H9 (cell line): ENCODE data around the gene ABCG1. TPM values are rescaled to one million over a fixed set of nuclear protein-coding genes. Genes with fewer than 3 reads are reported as not detected.

Experiments used
- DNase-seq: peaks from one replicate; pipeline ENCODE4 v3.0.0-alpha.2; 2017
- H2AFZ ChIP-seq: one replicate; pipeline ENCODE4 v1.6.1; 2013; ENCODE audit warnings: mild to moderate bottlenecking, low read length, control low read depth, moderate library complexity
- H2AK5ac ChIP-seq: 2 replicates; pipeline ENCODE4 v1.6.1; 2013; ENCODE audit warnings: low read length, control low read depth, mixed read lengths; ENCODE audit not compliant: insufficient read length
- H2BK120ac ChIP-seq: one replicate; pipeline ENCODE4 v1.6.1; 2013; ENCODE audit warnings: low read depth, mild to moderate bottlenecking, low read length, control low read depth, inconsistent platforms; ENCODE audit not compliant: poor library complexity, severe bottlenecking
- H2BK12ac ChIP-seq: 2 replicates; pipeline ENCODE4 v1.6.1; 2013; ENCODE audit warnings: low read length, control low read depth, mixed read lengths, low read depth; ENCODE audit not compliant: insufficient read length
- H2BK15ac ChIP-seq: 2 replicates; pipeline ENCODE4 v1.6.1; 2013; ENCODE audit warnings: low read depth, low read length, control low read depth
- H2BK20ac ChIP-seq: one replicate; pipeline ENCODE4 v1.6.1; 2013; ENCODE audit warnings: low read depth, mild to moderate bottlenecking, low read length, control low read depth, inconsistent platforms; ENCODE audit not compliant: poor library complexity, severe bottlenecking
- H2BK5ac ChIP-seq: 2 replicates; pipeline ENCODE4 v1.6.1; 2013; ENCODE audit warnings: low read length, control low read depth, mixed read lengths; ENCODE audit not compliant: insufficient read length
- H3K14ac ChIP-seq: 2 replicates; pipeline ENCODE4 v1.6.1; 2013; ENCODE audit warnings: low read length, control low read depth; ENCODE audit not compliant: insufficient read depth
- H3K18ac ChIP-seq: 2 replicates; pipeline ENCODE4 v1.6.1; 2013; ENCODE audit warnings: low read depth, mild to moderate bottlenecking, mixed read lengths, low read length, control low read depth; ENCODE audit not compliant: insufficient read length
- H3K23ac ChIP-seq: 2 replicates; pipeline ENCODE4 v1.6.1; 2013; ENCODE audit warnings: low read length, control low read depth, mixed read lengths, low read depth; ENCODE audit not compliant: insufficient read length
- H3K23me2 ChIP-seq: 2 replicates; pipeline ENCODE4 v1.6.1; 2013; ENCODE audit warnings: low read depth, mild to moderate bottlenecking, mixed read lengths, low read length, control low read depth; ENCODE audit not compliant: insufficient read length, poor library complexity, severe bottlenecking
- H3K27ac ChIP-seq: 2 replicates; pipeline ENCODE4 v1.5.1; 2013; ENCODE audit warnings: low read length, control low read depth, mixed read lengths, low read depth; ENCODE audit not compliant: insufficient read length
- H3K27me3 ChIP-seq: 2 replicates; pipeline ENCODE4 v1.6.1; 2013; ENCODE audit warnings: low read length, control low read depth, inconsistent platforms; ENCODE audit not compliant: insufficient read depth
- H3K4ac ChIP-seq: 2 replicates; pipeline ENCODE4 v1.6.1; 2013; ENCODE audit warnings: low read depth, mild to moderate bottlenecking, control low read depth, inconsistent platforms, low read length, moderate library complexity
- H3K4me1 ChIP-seq: 2 replicates; pipeline ENCODE4 v1.6.1; 2013; ENCODE audit warnings: low read length, control low read depth, inconsistent platforms; ENCODE audit not compliant: insufficient read depth
- H3K4me2 ChIP-seq: 2 replicates; pipeline ENCODE4 v1.6.1; 2013; ENCODE audit warnings: low read length, control low read depth, mixed read lengths; ENCODE audit not compliant: insufficient read length, insufficient read depth
- H3K56ac ChIP-seq: 2 replicates; pipeline ENCODE4 v1.6.1; 2013; ENCODE audit warnings: low read depth, mild to moderate bottlenecking, mixed read lengths, low read length, control low read depth; ENCODE audit not compliant: insufficient read length
- H3K79me1 ChIP-seq: 2 replicates; pipeline ENCODE4 v1.6.1; 2013; ENCODE audit warnings: low read depth, mild to moderate bottlenecking, moderate library complexity, low read length, control low read depth, inconsistent platforms; ENCODE audit not compliant: insufficient read depth, poor library complexity, severe bottlenecking
- H3K79me2 ChIP-seq: 2 replicates; pipeline ENCODE4 v1.6.1; 2013; ENCODE audit warnings: low read length, control low read depth, inconsistent platforms; ENCODE audit not compliant: insufficient read depth
- H3K9ac ChIP-seq: 2 replicates; pipeline ENCODE4 v1.6.1; 2013; ENCODE audit warnings: low read length, control low read depth, mixed read lengths; ENCODE audit not compliant: insufficient read length; ENCODE audit errors: extremely low read depth
- H3K9me3 ChIP-seq: one replicate; pipeline ENCODE4 v1.6.1; 2013; ENCODE audit warnings: low read depth, low read length, inconsistent platforms; ENCODE audit not compliant: control insufficient read depth
- H3T11ph ChIP-seq: one replicate; pipeline ENCODE4 v1.6.1; 2013; ENCODE audit warnings: mild to moderate bottlenecking, low read length, control low read depth, inconsistent platforms
- H4K20me1 ChIP-seq: one replicate; pipeline ENCODE4 v1.6.1; 2013; ENCODE audit not compliant: control insufficient read depth, insufficient read length, insufficient read depth
- H4K5ac ChIP-seq: 2 replicates; pipeline ENCODE4 v1.6.1; 2013; ENCODE audit warnings: low read depth, mild to moderate bottlenecking, mixed read lengths, low read length, control low read depth; ENCODE audit not compliant: insufficient read length
- H4K8ac ChIP-seq: replicated peaks from 2 replicates; pipeline ENCODE4 v1.6.1; 2013; ENCODE audit warnings: low read length, control low read depth, mixed read lengths, low read depth; ENCODE audit not compliant: insufficient read length
- H4K91ac ChIP-seq: 2 replicates; pipeline ENCODE4 v1.6.1; 2013; ENCODE audit warnings: low read depth, mild to moderate bottlenecking, moderate library complexity, mixed read lengths, low read length, control low read depth; ENCODE audit not compliant: insufficient read length
- H3K27ac Mint-ChIP-seq, 3 experiments: 2 replicates in 2 of 3; 3 replicates in 1 of 3; pipeline ENCODE4 v1.8.0; 2020 to 2021; ENCODE audit warnings: mixed read lengths in 3 of 3, mild to moderate bottlenecking in 1 of 3, moderate library complexity in 1 of 3
- H3K27me3 Mint-ChIP-seq: 2 replicates; pipeline ENCODE4 v1.8.0; 2021; ENCODE audit warnings: low read depth, mild to moderate bottlenecking, moderate library complexity, mixed read lengths
- H3K36me3 Mint-ChIP-seq, 3 experiments: 2 replicates in 2 of 3; 3 replicates in 1 of 3; pipeline ENCODE4 v1.8.0; 2020 to 2021; ENCODE audit warnings: low read depth in 3 of 3, mixed read lengths in 3 of 3; ENCODE audit not compliant: insufficient read depth in 1 of 3
- H3K4me1 Mint-ChIP-seq, 2 experiments: 2 replicates each; pipeline ENCODE4 v1.8.0; 2020; ENCODE audit warnings: mixed read lengths in 2 of 2
- H3K4me3 Mint-ChIP-seq, 2 experiments: 2 replicates in 1 of 2; 3 replicates in 1 of 2; pipeline ENCODE4 v1.8.0; 2020 to 2021; ENCODE audit warnings: mild to moderate bottlenecking in 2 of 2, mixed read lengths in 2 of 2, moderate library complexity in 1 of 2
- H3K9me3 Mint-ChIP-seq, 2 experiments: 2 replicates in 1 of 2; 3 replicates in 1 of 2; pipeline ENCODE4 v1.8.0; 2020; ENCODE audit warnings: mild to moderate bottlenecking in 2 of 2, mixed read lengths in 2 of 2, moderate library complexity in 1 of 2
- WGBS: extraction: QIAGEN DNeasy Blood & Tissue Kit; methylation state at CpG from one replicate; pipeline ENCODE4 v1.1.7; 2013; ENCODE audit warnings: missing lambda C conversion rate, low lambda C conversion rate, mixed read lengths; ENCODE audit not compliant: insufficient read length; ENCODE audit errors: extremely low coverage; 5-methylcytosine and 5-hydroxymethylcytosine counted together
- total RNA-seq: library from RNA; stranded (reverse); gene quantifications from 2 replicates; pipeline ENCODE4 v1.2.1, GENCODE V29; 2021
- TF ChIP-seq, protein P1 (sequence below): fragments of 200-600 bp; sonication (generic); conservative IDR thresholded peaks from 3 replicates; pipeline ENCODE4 v1.8.0; 2021; ENCODE audit warnings: antibody characterized with exemption, mild to moderate bottlenecking

ABCG1 gene
- total RNA-seq, 1 experiment from 2014 or later: 0.83 TPM

DNA sequence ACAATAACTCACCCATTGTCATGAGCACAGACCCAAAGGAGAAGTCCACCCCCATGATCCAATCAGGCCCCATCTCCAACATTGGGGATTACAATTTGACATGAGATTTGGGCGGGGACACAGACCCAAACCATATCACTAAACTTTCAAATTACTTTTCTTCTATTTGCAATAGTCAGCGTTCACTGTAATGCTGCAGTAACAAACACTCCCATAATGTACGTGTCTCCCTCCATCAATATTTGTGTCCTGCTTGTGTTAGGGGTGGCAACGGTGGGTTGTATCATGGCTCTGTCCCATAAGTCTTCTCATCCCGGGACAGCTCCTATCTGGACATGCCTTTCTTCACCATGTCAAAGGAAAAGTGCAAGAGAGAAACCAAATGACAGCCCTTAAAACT is 70.0 kb downstream of the ABCG1 start:
- no peak overlapping the region; a peak in 1 of 7 replicates for H3K27ac Mint-ChIP-seq
- Histone ChIP-seq H3K23ac (no peak overlapping the region), H3T11ph (no peak overlapping the region), H2BK12ac (no peak overlapping the region), H3K9ac (no peak overlapping the region), H3K4ac (no peak overlapping the region), H3K27me3 (no peaks in the 10 kb centered on the region), H2BK120ac (no peak overlapping the region), H4K20me1 (no peaks in the 10 kb centered on the region), H3K56ac (no peak overlapping the region), H4K91ac (no peak overlapping the region), H4K8ac (no peak overlapping the region), H3K4me1 (no peaks in the 10 kb centered on the region), H3K27ac (no peak overlapping the region), H3K4me2 (no peak overlapping the region), H3K23me2 (no peaks in the 10 kb centered on the region), H3K79me1 (no peaks in the 10 kb centered on the region), H3K18ac (no peak overlapping the region), H4K5ac (no peak overlapping the region), H2BK5ac (no peak overlapping the region), H3K9me3 (no peaks in the 10 kb centered on the region), H3K14ac (no peak overlapping the region), H2AFZ (no peak overlapping the region), H2AK5ac (no peak overlapping the region), H2BK20ac (no peak overlapping the region), H3K79me2 (no peaks in the 10 kb centered on the region), H2BK15ac (no peak overlapping the region)
- peaks cover 6 to 10% of the 10 kb centered on the region in 2 experiments for H3K9me3 Mint-ChIP-seq
- DNase-seq: no peak
- H3K36me3 Mint-ChIP-seq: peaks cover 12 to 13% (median 12%) of the 10 kb centered on the region in 3 experiments
- H3K27me3 Mint-ChIP-seq: peaks cover 20% of the 10 kb centered on the region
- no CpG with 5 or more reads among the region's 5 CpGs for WGBS
- H3K4me3 Mint-ChIP-seq: no peak overlapping the region
- peaks cover 6 to 24% of the 10 kb centered on the region in 2 experiments; a peak in 3 of 4 replicates for H3K4me1 Mint-ChIP-seq
- TF ChIP-seq, protein P1, sequence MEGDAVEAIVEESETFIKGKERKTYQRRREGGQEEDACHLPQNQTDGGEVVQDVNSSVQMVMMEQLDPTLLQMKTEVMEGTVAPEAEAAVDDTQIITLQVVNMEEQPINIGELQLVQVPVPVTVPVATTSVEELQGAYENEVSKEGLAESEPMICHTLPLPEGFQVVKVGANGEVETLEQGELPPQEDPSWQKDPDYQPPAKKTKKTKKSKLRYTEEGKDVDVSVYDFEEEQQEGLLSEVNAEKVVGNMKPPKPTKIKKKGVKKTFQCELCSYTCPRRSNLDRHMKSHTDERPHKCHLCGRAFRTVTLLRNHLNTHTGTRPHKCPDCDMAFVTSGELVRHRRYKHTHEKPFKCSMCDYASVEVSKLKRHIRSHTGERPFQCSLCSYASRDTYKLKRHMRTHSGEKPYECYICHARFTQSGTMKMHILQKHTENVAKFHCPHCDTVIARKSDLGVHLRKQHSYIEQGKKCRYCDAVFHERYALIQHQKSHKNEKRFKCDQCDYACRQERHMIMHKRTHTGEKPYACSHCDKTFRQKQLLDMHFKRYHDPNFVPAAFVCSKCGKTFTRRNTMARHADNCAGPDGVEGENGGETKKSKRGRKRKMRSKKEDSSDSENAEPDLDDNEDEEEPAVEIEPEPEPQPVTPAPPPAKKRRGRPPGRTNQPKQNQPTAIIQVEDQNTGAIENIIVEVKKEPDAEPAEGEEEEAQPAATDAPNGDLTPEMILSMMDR: no peak
